Loucy (cell line): Measurements from ENCODE around the gene TMEM248.

Source experiments
- EZH2phosphoT487 ChIP-seq: fragments of 200-600 bp; IDR thresholded peaks from 2 replicates; pipeline ENCODE4 v1.6.1; 2018; ENCODE audit warnings: antibody characterized with exemption, mild to moderate bottlenecking, moderate library complexity, borderline replicate concordance
- TF ChIP-seq, protein P1 (sequence below): fragments of 200-600 bp; sonication (generic); conservative IDR thresholded peaks from 2 replicates; pipeline ENCODE4 v1.5.1; 2014; ENCODE audit warnings: mild to moderate bottlenecking, antibody characterized with exemption, low read length

GRCh38 chr7:66974986-66975590 is 54.1 kb downstream of the TMEM248 start:
- TF ChIP-seq, protein P1, sequence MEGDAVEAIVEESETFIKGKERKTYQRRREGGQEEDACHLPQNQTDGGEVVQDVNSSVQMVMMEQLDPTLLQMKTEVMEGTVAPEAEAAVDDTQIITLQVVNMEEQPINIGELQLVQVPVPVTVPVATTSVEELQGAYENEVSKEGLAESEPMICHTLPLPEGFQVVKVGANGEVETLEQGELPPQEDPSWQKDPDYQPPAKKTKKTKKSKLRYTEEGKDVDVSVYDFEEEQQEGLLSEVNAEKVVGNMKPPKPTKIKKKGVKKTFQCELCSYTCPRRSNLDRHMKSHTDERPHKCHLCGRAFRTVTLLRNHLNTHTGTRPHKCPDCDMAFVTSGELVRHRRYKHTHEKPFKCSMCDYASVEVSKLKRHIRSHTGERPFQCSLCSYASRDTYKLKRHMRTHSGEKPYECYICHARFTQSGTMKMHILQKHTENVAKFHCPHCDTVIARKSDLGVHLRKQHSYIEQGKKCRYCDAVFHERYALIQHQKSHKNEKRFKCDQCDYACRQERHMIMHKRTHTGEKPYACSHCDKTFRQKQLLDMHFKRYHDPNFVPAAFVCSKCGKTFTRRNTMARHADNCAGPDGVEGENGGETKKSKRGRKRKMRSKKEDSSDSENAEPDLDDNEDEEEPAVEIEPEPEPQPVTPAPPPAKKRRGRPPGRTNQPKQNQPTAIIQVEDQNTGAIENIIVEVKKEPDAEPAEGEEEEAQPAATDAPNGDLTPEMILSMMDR = no peak
- no peak for TF ChIP-seq EZH2phosphoT487
